ENCODE results near the gene ACSF3.

ACSF3 gene

GRCh38 chr16:89095491-89095951, 1.9 kb downstream of the ACSF3 start:
- H3K4me3 ChIP-seq (replicated peaks; ENCODE audit: low read depth, low read length), result peak overlapping the region; percentile 87; the same call in 1 of the 2 replicates
- DNase-seq (ENCODE audit: extremely low read depth, low read depth), result no peak
- no peak for TF ChIP-seq CTCF (IDR thresholded peaks at IDR 0.05; ENCODE audit: low read depth, low read length, missing control alignments)

GRCh38 chr16:89096042-89096717, 2.5 kb downstream of the ACSF3 start:
- no peak for TF ChIP-seq CTCF (IDR thresholded peaks at IDR 0.05; ENCODE audit: low read depth, low read length, missing control alignments)
- H3K4me3 ChIP-seq (replicated peaks; ENCODE audit: low read depth, low read length), result no peak overlapping the region

GRCh38 chr16:89096768-89097391, 3.2 kb downstream of the ACSF3 start:
- TF ChIP-seq CTCF (IDR thresholded peaks at IDR 0.05; ENCODE audit: low read depth, low read length, missing control alignments), result no peak
- no peak for DNase-seq (ENCODE audit: extremely low read depth, low read depth)
- no peak overlapping the region for H3K4me3 ChIP-seq (replicated peaks; ENCODE audit: low read depth, low read length)

More at GRCh38 chr16:89096042-89096717, 2.5 kb downstream of the ACSF3 start:
- DNase-seq (ENCODE audit: extremely low read depth, low read depth), result no peak

- no peak overlapping the region for H3K4me3 ChIP-seq (replicated peaks; ENCODE audit: low read depth, low read length)
- TF ChIP-seq CTCF (IDR thresholded peaks at IDR 0.05; ENCODE audit: low read depth, low read length, missing control alignments), result no peak
- no peak for DNase-seq (ENCODE audit: extremely low read depth, low read depth)
These were observed 3.7 kb downstream of the ACSF3 start for GRCh38 chr16:89097392-89097772.

- no peak for DNase-seq (ENCODE audit: extremely low read depth, low read depth)
- TF ChIP-seq CTCF (IDR thresholded peaks at IDR 0.05; ENCODE audit: low read depth, low read length, missing control alignments), result no peak
- H3K4me3 ChIP-seq (replicated peaks; ENCODE audit: low read depth, low read length), result no peak overlapping the region
These were observed 5.2 kb downstream of the ACSF3 start for GRCh38 chr16:89098767-89099430.

- no peak overlapping the region for H3K4me3 ChIP-seq (replicated peaks; ENCODE audit: low read depth, low read length)
- DNase-seq (ENCODE audit: extremely low read depth, low read depth), result no peak
- no peak for TF ChIP-seq CTCF (IDR thresholded peaks at IDR 0.05; ENCODE audit: low read depth, low read length, missing control alignments)
These were observed 6.3 kb downstream of the ACSF3 start for GRCh38 chr16:89099905-89100304.

Measured in HFF-Myc (cell line).